Aorta (tissue), 5 donors: Measurements from ENCODE around the gene OPRL1. TPM values are rescaled to one million over a fixed set of nuclear protein-coding genes. Genes with fewer than 3 reads are reported as not detected.

Experiments used
- ATAC-seq: fragments of 200-7000 bp; cut with Tn5 transposase; one replicate; pipeline ENCODE4 v1.9.1; 2022; ENCODE audit warnings: moderate library complexity; ENCODE audit not compliant: low FRiP score
- DNase-seq, 2 donors: peaks; one replicate each; pipeline ENCODE4 v3.0.0-alpha.2; 2020
- H3K27ac ChIP-seq, 2 donors: one replicate each; pipeline ENCODE4 v1.5.1; 2013; ENCODE audit warnings: low read length in 2 of 2, mild to moderate bottlenecking in 2 of 2, moderate library complexity in 2 of 2, control low read depth in 1 of 2, inconsistent platforms in 1 of 2, low read depth in 1 of 2
- H3K27me3 ChIP-seq, 2 donors: one replicate each; pipeline ENCODE4 v1.6.1; 2013; ENCODE audit warnings: control low read depth in 1 of 2, low read length in 1 of 2, mild to moderate bottlenecking in 1 of 2, moderate library complexity in 1 of 2; ENCODE audit not compliant: insufficient read depth in 2 of 2, control insufficient read depth in 1 of 2
- H3K36me3 ChIP-seq, 2 donors: one replicate each; pipeline ENCODE4 v1.6.1; 2013; ENCODE audit warnings: control low read depth in 1 of 2, low read length in 1 of 2, mild to moderate bottlenecking in 1 of 2; ENCODE audit not compliant: insufficient read depth in 2 of 2, control insufficient read depth in 1 of 2
- H3K4me1 ChIP-seq, 2 donors: one replicate each; pipeline ENCODE4 v1.6.1; 2013; ENCODE audit warnings: low read length in 2 of 2, control low read depth in 1 of 2, mild to moderate bottlenecking in 1 of 2, moderate library complexity in 1 of 2; ENCODE audit not compliant: insufficient read depth in 2 of 2, control insufficient read depth in 1 of 2
- H3K4me3 ChIP-seq, 2 donors: one replicate each; pipeline ENCODE4 v1.5.1; 2013; ENCODE audit warnings: low read length in 2 of 2, control low read depth in 1 of 2, mild to moderate bottlenecking in 1 of 2
- H3K9me3 ChIP-seq: one replicate; pipeline ENCODE4 v1.6.1; 2013; ENCODE audit warnings: mild to moderate bottlenecking, low read length; ENCODE audit not compliant: control insufficient read depth
- WGBS, 2 donors: extraction: QIAGEN DNeasy Blood & Tissue Kit; methylation state at CpG; one replicate each; pipeline ENCODE4 v1.1.7; 2013; 5-methylcytosine and 5-hydroxymethylcytosine counted together
- intact Hi-C, 2 donors: fragments of 100-400 bp; cut with DNase I; formaldehyde crosslinking; loops; one replicate each; pipeline versions ENCODE4 v1.14.2 to v1.15.0; 2022
- polyA plus RNA-seq, 2 donors: library from polyadenylated mRNA; stranded (reverse); fragments of 200-250 nt; gene quantifications; one replicate each; pipeline ENCODE4 v1.2.3, GENCODE V29; 2013
- total RNA-seq, 2 donors: library from RNA; stranded (reverse); fragmentation: NEBNext Ultra II Directional; extraction: Animal tissue kit (Norgen Biotek cat#: 25700); gene quantifications; one replicate each; pipeline ENCODE4 v1.2.1, GENCODE V29; 2021
- donor health status: healthy with polysubstance abuse.
- donor health status: Bipolar disorder and iron deficiency.
- donor health status: DM: no; HTN: no; CAD: no.
- donor health status: DM: no; HTN: no; CAD: no.
- donor health status: DM: yes; HTN: yes; CAD: no.

The OPRL1 gene
- total and polyA plus RNA-seq, 4 donors, result 0.72 to 2.9 (median 0.95) TPM

- H3K4me3 ChIP-seq, result no peak overlapping the region
- no peak overlapping the region for H3K27ac ChIP-seq
- ATAC-seq (no peak), DNase-seq (no peak)
- 75 to 77% methylated on average over 12 of the region's 12 CpGs for whole genome bisulfite sequencing, 2 donors
- intact Hi-C loops, result no loop called here
- no peaks in the 10 kb centered on the region for H3K36me3 ChIP-seq
- no peaks in the 10 kb centered on the region for H3K27me3 ChIP-seq
- no peaks in the 10 kb centered on the region for H3K9me3 ChIP-seq
- no peaks in the 10 kb centered on the region for H3K4me1 ChIP-seq
Observed at GRCh38 chr20:64067733-64068307, 12.1 kb upstream of the OPRL1 start.

- intact Hi-C loops, result no loop called here
- Histone ChIP-seq H3K9me3 (no peaks in the 10 kb centered on the region), H3K27ac (no peak overlapping the region), H3K4me1 (no peaks in the 10 kb centered on the region), H3K27me3 (no peaks in the 10 kb centered on the region), H3K4me3 (no peak overlapping the region), H3K36me3 (no peaks in the 10 kb centered on the region)
- DNase-seq (no peak), ATAC-seq (no peak)
- WGBS, 2 donors, result 78 to 81% methylated on average over 12 of the region's 12 CpGs
Observed at GRCh38 chr20:64068386-64069208, 11.3 kb upstream of the OPRL1 start.

GRCh38 chr20:64069209-64069613, 10.7 kb upstream of the OPRL1 start:
- DNase-seq, result no peak
- no peak overlapping the region for H3K27ac ChIP-seq
- H3K4me3 ChIP-seq, result no peak overlapping the region
- no peaks in the 10 kb centered on the region for H3K36me3 ChIP-seq
- no peaks in the 10 kb centered on the region for H3K4me1 ChIP-seq
- intact Hi-C loops, result no loop called here
- H3K9me3 ChIP-seq, result no peaks in the 10 kb centered on the region
- 89 to 92% methylated on average over 20 of the region's 20 CpGs for WGBS, 2 donors
- no peak for ATAC-seq
- H3K27me3 ChIP-seq, result no peaks in the 10 kb centered on the region

DNA sequence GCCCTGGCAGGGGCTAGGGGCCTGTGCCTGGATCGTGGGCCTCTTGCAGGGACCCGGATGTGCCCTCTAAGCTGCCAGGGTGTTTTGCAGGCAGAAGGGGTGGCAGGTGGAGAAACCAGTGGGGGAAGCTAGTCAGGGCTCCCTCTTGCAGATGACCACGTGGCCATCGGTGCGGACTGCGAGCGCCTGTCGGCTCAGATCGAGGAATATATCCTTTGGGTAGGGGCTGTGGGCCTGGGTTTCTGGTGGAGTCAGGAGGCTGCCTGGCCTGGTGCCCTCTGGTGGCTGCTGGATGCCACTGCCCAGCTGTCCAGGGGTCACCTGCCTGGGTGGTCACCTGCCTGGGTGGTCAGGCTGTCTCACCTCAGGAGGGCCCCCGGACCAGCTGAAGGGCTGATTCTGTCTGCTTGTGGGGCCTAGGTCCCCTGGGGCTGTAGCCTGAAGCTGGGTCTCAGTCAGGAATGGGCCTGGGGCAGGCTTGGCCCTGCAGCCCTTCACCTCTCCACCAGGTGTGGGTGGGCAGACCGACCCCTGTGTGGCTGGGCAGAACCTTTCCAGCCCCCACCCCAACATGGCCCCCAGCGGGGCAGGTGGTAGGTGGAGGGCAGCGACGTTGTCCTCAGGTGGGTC, 10.2 kb upstream of the OPRL1 start:
- H3K27me3 ChIP-seq, result no peaks in the 10 kb centered on the region
- H3K27ac ChIP-seq, result no peak overlapping the region
- H3K4me1 ChIP-seq, result no peaks in the 10 kb centered on the region
- intact Hi-C loops, result no loop called here
- no peak overlapping the region for H3K4me3 ChIP-seq
- no peaks in the 10 kb centered on the region for H3K36me3 ChIP-seq
- 64 to 68% methylated on average over 13 to 14 of the region's 14 CpGs for WGBS, 2 donors
- ATAC-seq (no peak), DNase-seq (no peak)
- H3K9me3 ChIP-seq, result no peaks in the 10 kb centered on the region

DNA sequence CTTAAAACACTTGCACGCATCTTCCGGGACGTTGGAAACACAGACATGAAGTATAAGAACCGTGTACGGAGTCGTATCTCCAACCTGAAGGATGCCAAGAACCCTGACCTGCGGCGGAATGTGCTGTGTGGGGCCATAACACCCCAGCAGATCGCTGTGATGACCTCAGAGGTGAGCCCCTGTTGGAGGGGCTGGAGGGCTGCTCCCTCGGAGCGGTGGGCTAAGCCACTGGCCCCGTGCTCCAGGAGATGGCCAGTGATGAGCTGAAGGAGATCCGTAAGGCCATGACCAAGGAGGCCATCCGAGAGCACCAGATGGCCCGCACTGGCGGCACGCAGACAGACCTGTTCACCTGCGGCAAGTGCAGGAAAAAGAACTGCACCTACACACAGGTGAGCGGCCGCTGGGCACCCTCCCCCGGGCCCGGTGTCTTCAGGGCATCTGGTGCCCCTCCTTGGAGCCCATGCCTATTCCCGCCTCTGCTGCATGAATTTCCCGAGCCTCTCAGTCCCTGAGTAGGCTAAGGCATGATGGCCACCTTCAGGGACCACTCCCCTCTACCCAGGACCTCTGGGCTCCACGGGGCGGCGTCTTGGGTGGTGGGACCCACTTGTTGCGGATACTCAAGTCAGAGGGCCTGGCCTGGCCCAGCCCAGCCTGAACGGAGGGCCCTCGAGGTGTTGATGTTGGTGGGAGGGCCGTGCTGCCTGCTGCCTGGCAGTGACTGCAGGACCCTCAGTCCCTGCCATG, 9.5 kb upstream of the OPRL1 start:
- ATAC-seq (no peak), DNase-seq (no peak)
- H3K27ac ChIP-seq, result no peak overlapping the region
- 92 to 93% methylated on average over 30 to 31 of the region's 31 CpGs for WGBS, 2 donors
- intact Hi-C loops, result no loop called here
- H3K4me3 ChIP-seq, result no peak overlapping the region
- no peaks in the 10 kb centered on the region for H3K27me3 ChIP-seq
- no peaks in the 10 kb centered on the region for H3K4me1 ChIP-seq
- no peaks in the 10 kb centered on the region for H3K36me3 ChIP-seq
- no peaks in the 10 kb centered on the region for H3K9me3 ChIP-seq

GRCh38 chr20:64071341-64072332, 8.2 kb upstream of the OPRL1 start:
- H3K9me3 ChIP-seq, result no peaks in the 10 kb centered on the region
- H3K27ac ChIP-seq, result no peak overlapping the region
- intact Hi-C loops, result no loop called here
- H3K27me3 ChIP-seq, result no peaks in the 10 kb centered on the region
- WGBS, 2 donors, result 87 to 89% methylated on average over 29 to 30 of the region's 30 CpGs
- no peak overlapping the region for H3K4me3 ChIP-seq
- no peak for DNase-seq
- no peaks in the 10 kb centered on the region for H3K36me3 ChIP-seq
- no peaks in the 10 kb centered on the region for H3K4me1 ChIP-seq
- no peak for ATAC-seq

GRCh38 chr20:64072498-64073063, 7.3 kb upstream of the OPRL1 start:
- intact Hi-C loops, result no loop called here
- Histone ChIP-seq H3K4me3 (no peak overlapping the region), H3K36me3 (no peaks in the 10 kb centered on the region), H3K9me3 (no peaks in the 10 kb centered on the region), H3K27ac (no peak overlapping the region), H3K27me3 (no peaks in the 10 kb centered on the region), H3K4me1 (no peaks in the 10 kb centered on the region)
- WGBS, 2 donors, result 79 to 82% methylated on average over 14 of the region's 14 CpGs
- no peak for DNase-seq
- ATAC-seq, result no peak
